ENCODE measurements around the gene LRRC74A.

Gene LRRC74A

DNA sequence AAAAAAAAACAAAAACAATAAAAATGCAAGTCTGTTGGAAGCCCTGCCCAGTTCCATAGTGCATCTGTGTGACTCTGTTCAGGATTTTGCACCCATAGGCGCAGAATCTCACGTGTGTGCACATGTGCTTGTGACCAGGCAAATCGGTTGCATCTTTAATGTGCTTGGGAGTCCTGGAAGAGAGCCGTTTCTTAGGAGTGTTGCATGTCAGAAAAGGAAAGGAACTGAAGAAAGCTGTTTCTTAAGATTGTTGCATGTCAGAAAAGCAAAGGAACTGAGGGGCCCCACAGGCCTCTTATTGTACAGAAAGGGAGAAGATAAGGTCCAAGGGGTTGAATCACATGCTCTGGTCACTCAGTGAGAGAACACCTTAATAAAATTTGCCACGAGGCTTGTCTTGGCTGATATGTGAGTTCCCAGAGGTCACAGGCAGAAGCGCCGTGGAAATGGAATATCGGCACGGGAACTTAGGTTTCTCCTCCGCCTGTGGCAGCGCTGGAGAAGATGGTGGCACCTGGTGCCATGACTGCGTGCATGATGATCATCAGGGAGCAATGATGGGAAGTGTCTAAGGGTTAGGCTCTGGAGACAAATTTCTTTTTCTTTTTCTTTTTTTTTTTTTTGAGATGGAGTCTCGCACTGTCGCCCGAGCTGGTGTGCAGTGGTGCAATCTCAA lies 90.0 kb downstream of the LRRC74A start:
- Histone ChIP-seq H3K4me2 (ENCODE audit: low read depth, low read length) (no peak overlapping the region), H3K9ac (ENCODE audit: low read length) (no peak overlapping the region), H3K4me1 (ENCODE audit: low read length) (peaks cover 3% of the 10 kb centered on the region; the same call in 1 of the 2 replicates), H3F3A (ENCODE audit: insufficient read depth, low read length) (no peaks in the 10 kb centered on the region), H2AFZ (ENCODE audit: low read length) (no peak overlapping the region), H3K4me3 (ENCODE audit: low read length) (no peak overlapping the region), H3K79me2 (ENCODE audit: low read length) (no peaks in the 10 kb centered on the region), H4K20me1 (ENCODE audit: insufficient read depth, low read length) (no peaks in the 10 kb centered on the region), H3K36me3 (replicated peaks; ENCODE audit: insufficient read depth, low read length) (no peaks in the 10 kb centered on the region), H3K27ac (ENCODE audit: low read length) (no peak overlapping the region), H3K9me3 (replicated peaks; ENCODE audit: insufficient read depth, low read length) (no peaks in the 10 kb centered on the region), H3K27me3 (replicated peaks; ENCODE audit: insufficient read depth, low read length) (no peaks in the 10 kb centered on the region), H3K9me2 (replicated peaks; ENCODE audit: insufficient read depth, low read length) (no peaks in the 10 kb centered on the region)
- no peak for DNase-seq
- TF ChIP-seq EZH2phosphoT487 (IDR thresholded peaks at IDR 0.05; ENCODE audit: low read length) (no peak), EZH2 (optimal IDR thresholded peaks at IDR 0.05; ENCODE audit: low read depth, low read length) (no peak)
- TF ChIP-seq, protein P1, sequence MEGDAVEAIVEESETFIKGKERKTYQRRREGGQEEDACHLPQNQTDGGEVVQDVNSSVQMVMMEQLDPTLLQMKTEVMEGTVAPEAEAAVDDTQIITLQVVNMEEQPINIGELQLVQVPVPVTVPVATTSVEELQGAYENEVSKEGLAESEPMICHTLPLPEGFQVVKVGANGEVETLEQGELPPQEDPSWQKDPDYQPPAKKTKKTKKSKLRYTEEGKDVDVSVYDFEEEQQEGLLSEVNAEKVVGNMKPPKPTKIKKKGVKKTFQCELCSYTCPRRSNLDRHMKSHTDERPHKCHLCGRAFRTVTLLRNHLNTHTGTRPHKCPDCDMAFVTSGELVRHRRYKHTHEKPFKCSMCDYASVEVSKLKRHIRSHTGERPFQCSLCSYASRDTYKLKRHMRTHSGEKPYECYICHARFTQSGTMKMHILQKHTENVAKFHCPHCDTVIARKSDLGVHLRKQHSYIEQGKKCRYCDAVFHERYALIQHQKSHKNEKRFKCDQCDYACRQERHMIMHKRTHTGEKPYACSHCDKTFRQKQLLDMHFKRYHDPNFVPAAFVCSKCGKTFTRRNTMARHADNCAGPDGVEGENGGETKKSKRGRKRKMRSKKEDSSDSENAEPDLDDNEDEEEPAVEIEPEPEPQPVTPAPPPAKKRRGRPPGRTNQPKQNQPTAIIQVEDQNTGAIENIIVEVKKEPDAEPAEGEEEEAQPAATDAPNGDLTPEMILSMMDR (IDR thresholded peaks at IDR 0.05; ENCODE audit: low read length), result no peak

DNA sequence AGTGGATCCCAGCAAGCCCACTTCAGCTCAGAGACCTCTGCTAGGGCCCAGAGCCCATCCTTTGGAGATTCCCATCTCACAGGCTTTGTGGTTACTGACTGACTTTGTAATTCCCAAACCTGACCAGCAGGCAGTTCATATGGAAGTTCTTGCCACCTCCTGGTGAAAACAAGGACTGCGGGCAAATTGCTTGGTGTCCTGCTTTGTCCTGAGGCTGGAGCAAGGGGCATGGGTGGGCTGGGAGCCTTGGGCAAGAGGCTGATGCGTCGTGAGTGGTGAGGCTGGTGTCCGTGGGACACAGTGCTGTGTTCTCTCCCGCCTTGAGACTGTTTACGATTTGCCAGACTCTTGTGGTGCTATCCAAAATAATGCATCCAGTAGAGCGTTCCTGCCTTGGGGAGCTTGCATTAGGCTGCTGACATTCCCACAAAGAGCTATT lies 91.0 kb downstream of the LRRC74A start:
- H3K9me2 ChIP-seq (replicated peaks; ENCODE audit: insufficient read depth, low read length), result no peaks in the 10 kb centered on the region
- no peak for TF ChIP-seq EZH2phosphoT487 (IDR thresholded peaks at IDR 0.05; ENCODE audit: low read length)
- TF ChIP-seq, protein P1 (IDR thresholded peaks at IDR 0.05; ENCODE audit: low read length), result peak; percentile 37
- TF ChIP-seq EZH2 (optimal IDR thresholded peaks at IDR 0.05; ENCODE audit: low read depth, low read length), result no peak
- no peaks in the 10 kb centered on the region for H3K79me2 ChIP-seq (ENCODE audit: low read length)
- H3K9me3 ChIP-seq (replicated peaks; ENCODE audit: insufficient read depth, low read length), result no peaks in the 10 kb centered on the region
- H2AFZ ChIP-seq (ENCODE audit: low read length), result no peak overlapping the region
- H3K27ac ChIP-seq (ENCODE audit: low read length), result no peak overlapping the region
- H3F3A ChIP-seq (ENCODE audit: insufficient read depth, low read length), result no peaks in the 10 kb centered on the region
- H3K4me3 ChIP-seq (ENCODE audit: low read length), result no peak overlapping the region
- no peaks in the 10 kb centered on the region for H3K36me3 ChIP-seq (replicated peaks; ENCODE audit: insufficient read depth, low read length)
- no peak overlapping the region for H3K4me2 ChIP-seq (ENCODE audit: low read depth, low read length)
- H4K20me1 ChIP-seq (ENCODE audit: insufficient read depth, low read length), result no peaks in the 10 kb centered on the region
- no peak for DNase-seq
- no peaks in the 10 kb centered on the region for H3K27me3 ChIP-seq (replicated peaks; ENCODE audit: insufficient read depth, low read length)
- no peak overlapping the region for H3K9ac ChIP-seq (ENCODE audit: low read length)
- peaks cover 3% of the 10 kb centered on the region; the same call in 1 of the 2 replicates for H3K4me1 ChIP-seq (ENCODE audit: low read length)

DNA sequence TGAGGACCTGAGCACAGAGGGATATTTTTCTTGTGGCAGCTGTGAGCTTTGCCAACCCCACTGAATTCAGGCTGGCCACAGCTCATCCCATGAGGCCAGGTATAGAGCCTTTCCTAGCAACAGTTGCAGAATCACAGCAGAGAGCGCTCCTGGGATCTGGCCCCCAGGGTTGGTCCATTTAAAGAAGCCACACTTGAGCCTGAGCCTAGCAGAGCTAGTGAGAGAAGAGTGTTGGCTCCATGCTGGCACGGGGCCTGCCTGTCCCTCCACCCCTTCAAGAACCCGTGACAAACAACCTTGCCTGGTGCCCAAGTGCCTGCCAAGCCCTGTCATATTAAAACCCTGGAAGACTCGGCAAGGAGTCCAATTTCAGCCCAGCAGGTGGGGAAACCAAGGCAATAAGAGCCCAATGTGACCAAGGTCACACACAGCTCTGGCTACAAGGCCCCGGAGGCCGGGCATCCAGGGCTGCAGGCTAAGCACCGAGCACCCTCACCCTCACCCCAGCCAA lies 91.6 kb downstream of the LRRC74A start:
- Histone ChIP-seq H3K9me3 (replicated peaks; ENCODE audit: insufficient read depth, low read length) (no peaks in the 10 kb centered on the region), H3K36me3 (replicated peaks; ENCODE audit: insufficient read depth, low read length) (no peaks in the 10 kb centered on the region), H3K27me3 (replicated peaks; ENCODE audit: insufficient read depth, low read length) (no peaks in the 10 kb centered on the region), H3K27ac (ENCODE audit: low read length) (no peak overlapping the region), H4K20me1 (ENCODE audit: insufficient read depth, low read length) (no peaks in the 10 kb centered on the region), H3K79me2 (ENCODE audit: low read length) (no peaks in the 10 kb centered on the region), H3K9ac (ENCODE audit: low read length) (no peak overlapping the region), H3F3A (ENCODE audit: insufficient read depth, low read length) (no peaks in the 10 kb centered on the region), H2AFZ (ENCODE audit: low read length) (no peak overlapping the region), H3K4me2 (ENCODE audit: low read depth, low read length) (no peak overlapping the region), H3K4me1 (ENCODE audit: low read length) (peaks cover 3% of the 10 kb centered on the region; the same call in 1 of the 2 replicates), H3K9me2 (replicated peaks; ENCODE audit: insufficient read depth, low read length) (no peaks in the 10 kb centered on the region), H3K4me3 (ENCODE audit: low read length) (no peak overlapping the region)
- TF ChIP-seq, protein P1 (IDR thresholded peaks at IDR 0.05; ENCODE audit: low read length), result no peak
- TF ChIP-seq EZH2phosphoT487 (IDR thresholded peaks at IDR 0.05; ENCODE audit: low read length) (no peak), EZH2 (optimal IDR thresholded peaks at IDR 0.05; ENCODE audit: low read depth, low read length) (no peak)
- no peak for DNase-seq

Measured in MM.1S (cell line).